Measurements from ENCODE around the gene ACAP2.

- no peak for TF ChIP-seq REST (IDR thresholded peaks at IDR 0.05; ENCODE audit: borderline replicate concordance)
- no peak for TF ChIP-seq RAD21 (conservative IDR thresholded peaks at IDR 0.05)
- TF ChIP-seq CTCF (IDR thresholded peaks at IDR 0.05; ENCODE audit: poor library complexity, severe bottlenecking) = no peak
- no peak for TF ChIP-seq EP300 (conservative IDR thresholded peaks at IDR 0.05; ENCODE audit: poor library complexity, severe bottlenecking)
- no peak for TF ChIP-seq POLR2AphosphoS5 (IDR thresholded peaks at IDR 0.05)
- TF ChIP-seq EZH2 (IDR thresholded peaks at IDR 0.05; ENCODE audit: borderline replicate concordance, insufficient read depth, low read length, poor library complexity, severe bottlenecking) = no peak
- no peak for TF ChIP-seq SMC3 (conservative IDR thresholded peaks at IDR 0.05; ENCODE audit: poor library complexity)
Observed at GRCh38 chr3:195248281-195248680, 194.5 kb downstream of the ACAP2 start.
